Suppressor macrophage (primary cell): ENCODE measurements around the gene MATCAP1.

Experiments used
- DNase-seq, 4 experiments: peaks; one replicate each; pipeline ENCODE4 v3.0.0-alpha.2; 2020 to 2022

The MATCAP1 gene

DNA sequence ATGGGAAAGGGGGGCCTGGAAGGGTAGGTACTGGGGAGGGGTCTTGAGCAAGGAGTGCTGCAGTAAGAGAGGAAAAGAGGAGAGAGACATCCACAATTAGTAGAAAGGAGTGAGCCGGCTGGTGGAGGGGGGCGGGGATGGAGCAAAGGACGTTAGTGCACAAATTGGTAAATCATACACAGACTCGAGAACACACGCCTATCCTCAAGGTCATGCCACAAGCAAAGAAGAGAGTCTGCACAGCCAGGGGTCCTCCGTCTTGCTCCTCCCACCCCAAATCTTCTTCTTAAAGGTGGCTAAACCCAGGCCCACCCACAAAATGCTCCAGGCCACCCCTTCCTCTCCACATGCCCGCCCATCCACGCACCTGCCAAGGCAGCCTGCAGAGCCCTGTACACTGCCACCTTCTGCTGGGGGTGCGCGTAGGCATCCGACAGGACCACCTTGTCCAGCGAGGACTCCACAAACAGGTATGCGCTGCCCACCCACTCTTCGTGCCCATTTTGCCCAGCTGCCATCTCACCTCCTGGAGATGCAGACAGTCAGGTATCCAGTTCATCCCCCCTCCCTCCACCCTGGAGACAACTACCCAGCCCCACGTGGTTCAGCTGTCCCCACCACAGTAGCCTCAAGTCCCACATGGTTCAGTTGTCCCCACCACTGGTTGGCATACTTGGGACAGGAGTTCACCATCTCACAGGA, 27.5 kb downstream of the MATCAP1 start:
- DNase-seq: no peak

DNA sequence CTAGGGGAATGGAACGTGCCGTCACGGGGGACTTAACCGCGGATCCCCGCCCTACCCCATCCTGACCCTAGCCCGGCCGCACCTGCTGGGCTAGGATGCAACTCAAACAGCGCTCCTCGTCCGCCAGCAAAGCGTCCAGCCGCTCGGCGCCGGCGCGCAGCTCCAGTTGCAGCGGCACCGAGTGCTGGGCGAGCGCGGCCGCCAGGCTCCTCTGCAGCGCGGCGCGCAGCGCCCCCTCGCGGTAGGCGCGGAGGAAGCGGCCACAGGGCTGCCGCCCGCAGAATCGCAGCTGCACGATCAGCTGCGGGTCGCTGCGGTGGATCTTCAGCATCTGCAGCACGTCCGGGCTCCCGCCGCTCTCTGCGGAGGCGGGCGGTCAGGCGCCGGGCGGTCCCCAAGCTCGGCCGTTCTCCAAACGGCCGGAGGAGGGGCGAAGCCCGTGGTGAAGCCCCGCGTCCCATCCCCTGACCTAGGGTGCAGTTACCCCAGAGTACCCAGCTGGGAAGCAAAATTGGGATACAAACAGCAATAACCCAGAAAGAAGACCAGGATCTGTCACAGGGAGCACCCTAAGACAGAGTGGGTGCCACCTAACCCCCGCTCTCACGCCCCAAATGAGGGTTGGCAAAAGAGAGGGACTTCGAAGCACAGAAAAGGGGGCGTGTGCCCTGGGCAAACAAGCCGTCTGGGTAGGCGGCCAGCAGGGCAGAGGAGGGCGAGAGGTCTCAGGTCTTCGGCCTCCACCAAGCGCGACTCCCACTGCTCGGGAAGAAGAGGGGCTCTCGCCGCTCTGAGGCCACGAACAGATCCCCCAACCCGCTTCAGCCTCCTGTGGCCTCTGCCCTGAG, 28.2 kb downstream of the MATCAP1 start:
- DNase-seq: peak; percentile 82 to 94 (median 90)

DNA sequence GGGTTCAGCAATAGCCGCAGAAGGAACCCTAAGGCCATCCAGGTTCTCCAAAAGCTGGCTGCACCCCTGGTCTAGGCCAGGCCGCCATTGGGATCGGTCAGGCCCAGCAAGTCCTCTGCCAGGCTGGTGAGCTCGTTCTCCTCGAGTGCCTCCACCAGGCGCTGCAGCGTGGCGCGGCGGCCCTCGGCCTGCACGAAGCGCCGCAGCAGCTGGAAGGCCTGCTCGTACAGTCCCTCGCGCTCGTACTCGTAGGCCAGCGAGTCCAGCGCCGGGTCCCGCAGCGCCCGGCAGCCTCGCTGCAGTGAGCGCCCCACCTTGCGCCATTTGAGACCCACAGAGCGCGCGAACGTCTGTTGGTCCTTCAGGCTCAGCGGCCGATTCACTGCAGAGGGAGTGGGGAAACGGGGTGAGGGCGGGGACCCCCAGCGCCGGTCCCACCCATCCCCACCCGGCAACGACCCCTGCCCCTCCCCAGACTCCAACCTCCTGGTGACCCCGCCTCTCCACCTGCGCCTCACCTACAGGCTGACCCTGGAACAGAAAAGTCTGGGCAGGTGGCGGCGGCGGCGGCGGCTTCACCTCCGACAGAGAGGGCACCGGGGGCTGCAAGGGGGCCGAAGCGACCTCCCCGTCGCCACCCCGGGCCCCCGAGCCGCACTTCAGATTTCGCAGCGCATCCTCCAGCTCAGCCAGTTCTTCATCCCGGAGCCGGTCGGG, 29.0 kb downstream of the MATCAP1 start:
- no peak for DNase-seq

DNA sequence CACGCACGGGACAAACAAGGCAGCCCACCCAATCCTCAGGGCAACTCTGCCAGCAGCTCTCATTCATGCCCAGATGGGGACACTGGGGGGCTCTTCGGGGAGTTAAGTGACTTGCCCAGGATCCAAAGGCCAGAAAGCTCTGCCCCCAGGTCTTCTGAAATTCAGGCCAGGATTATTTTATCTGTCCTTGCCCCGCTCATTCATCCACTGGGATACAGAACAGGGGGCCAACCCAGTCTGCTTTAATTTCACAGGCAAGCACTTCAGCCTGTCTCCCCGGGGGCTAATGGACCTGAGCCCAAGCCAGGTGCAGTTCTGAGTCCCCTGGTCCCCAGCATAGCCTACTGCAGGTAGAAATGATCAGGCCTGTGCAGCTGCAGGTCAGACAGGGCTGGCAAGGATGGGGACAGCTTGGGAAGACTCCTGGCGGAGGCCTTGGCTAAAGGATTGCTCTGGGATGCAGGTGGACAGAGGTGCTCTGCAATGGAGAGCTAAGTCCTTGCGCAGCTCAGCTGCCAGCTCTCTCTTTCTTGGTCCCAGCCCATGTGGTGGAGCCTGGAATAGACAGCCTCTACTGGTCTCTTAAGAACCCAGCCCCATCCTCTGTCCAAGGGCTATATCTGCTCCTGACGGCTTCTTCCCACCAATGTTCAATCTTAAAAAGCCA, 32.2 kb downstream of the MATCAP1 start:
- DNase-seq: peak in 1 of 4 experiments; percentile 17

DNA sequence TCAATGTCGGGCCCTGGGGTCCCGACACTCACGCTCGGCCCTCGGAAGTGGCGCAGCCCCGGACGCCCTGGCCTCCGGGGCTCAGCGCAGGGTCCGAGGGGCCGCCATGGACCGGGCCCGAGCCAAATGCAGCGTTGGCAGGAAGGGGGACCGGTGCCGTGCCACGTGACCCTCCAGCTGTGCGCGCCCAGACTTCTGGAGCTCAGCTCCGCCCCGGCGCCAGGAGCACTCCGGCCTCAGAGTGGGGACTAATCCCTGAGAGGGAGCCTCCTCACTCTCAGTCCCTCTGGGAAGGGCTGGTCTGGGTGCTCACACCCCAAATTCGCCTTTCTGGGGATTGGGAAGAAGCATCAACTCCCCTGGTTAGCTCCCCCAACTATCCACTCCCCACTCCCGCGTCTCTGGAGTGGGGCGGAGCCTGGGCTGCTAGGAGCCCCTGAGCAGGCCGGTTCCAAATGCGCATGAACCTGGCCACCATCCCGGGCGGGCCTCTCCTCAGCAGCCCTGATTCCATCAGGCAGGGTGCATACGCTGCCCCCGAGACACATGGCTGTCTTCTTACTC, 32.8 kb downstream of the MATCAP1 start, which contains the start of gene B3GNT9:
B3GNT9 (minus strand) TSS at position 166 of the 564 bp plus-strand sequence. CDS start 513 bp downstream, outside the sequence.
- peak in 3 of 4 experiments; percentile 38 to 53 (median 43) for DNase-seq

DNA sequence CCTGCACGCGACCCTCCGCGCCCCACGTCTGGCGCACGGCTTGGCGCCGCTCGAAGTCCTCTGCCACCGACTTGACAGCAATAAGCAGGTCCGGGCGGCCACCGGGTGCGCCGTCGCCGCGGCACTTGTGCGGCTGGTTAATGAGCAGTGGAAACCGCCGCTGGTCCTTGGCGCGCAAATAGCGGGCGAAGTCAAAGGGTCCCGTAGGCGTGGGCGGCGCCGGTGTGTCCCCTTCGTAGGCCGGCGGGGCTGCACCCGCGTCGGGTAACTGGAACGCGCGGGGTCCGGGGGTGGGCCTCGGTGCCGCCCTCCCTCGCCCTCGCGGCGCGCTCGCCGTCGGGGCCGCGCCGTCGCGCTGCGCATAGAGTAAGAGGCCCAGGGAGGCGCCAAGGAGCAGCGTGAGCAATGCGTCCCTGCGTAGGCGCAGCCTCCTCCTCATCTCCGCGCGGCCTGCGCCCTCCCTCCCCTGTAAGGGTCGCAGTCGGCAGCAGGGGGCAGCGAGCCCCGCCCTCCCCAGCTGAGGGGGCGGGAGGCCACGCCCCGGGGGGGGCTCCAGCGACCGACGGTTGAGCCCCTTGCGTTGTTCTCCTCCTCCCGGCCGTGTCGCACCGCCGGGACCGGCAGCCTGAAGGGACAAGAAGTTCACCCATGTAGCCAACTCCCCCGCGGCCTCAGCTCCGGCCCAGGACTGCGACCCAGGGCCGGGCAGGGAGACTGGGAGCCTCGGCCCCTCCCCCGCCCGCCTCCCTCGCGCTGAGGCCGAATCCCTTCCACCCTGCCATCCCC, 33.5 kb downstream of the MATCAP1 start:
- peak in 3 of 4 experiments; percentile 45 to 70 (median 61) for DNase-seq

DNA sequence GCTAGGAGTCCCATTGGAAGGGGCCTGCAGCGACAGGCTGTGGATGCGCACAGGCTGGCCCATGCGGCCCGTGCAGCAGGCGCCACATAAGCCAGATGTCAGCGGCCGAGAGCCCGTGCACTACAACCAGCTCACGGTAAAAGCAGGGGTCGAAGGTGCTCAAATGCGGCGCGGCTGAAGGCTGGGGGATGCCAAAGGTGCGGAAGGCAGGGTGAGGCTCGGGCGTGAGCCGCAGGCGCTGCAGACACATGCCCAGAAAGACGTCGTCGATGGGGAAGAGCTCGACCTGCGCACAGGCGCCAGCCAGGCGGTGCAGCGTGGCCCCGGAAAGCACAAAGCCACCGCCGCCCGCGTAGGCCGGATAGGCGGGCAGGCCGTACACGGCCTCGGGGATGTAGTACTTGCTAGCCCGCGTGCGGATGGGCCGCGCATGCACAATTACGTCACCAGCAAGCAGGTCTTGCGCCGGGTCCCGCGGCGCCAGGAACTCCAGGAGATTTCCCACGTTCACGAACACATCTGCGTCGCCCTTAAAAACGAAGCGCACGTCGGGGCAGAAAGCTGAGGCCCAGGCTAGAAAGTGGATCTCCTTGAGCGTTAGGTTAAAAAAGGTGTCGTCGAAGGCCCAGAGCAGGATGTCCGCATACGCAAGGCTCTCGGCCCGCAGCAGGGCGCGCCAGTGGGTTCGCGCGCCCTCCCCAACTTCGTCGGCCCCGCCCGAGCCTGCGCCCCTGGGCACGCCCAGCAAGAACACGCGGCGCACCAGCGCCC, 34.3 kb downstream of the MATCAP1 start:
- DNase-seq: no peak

DNA sequence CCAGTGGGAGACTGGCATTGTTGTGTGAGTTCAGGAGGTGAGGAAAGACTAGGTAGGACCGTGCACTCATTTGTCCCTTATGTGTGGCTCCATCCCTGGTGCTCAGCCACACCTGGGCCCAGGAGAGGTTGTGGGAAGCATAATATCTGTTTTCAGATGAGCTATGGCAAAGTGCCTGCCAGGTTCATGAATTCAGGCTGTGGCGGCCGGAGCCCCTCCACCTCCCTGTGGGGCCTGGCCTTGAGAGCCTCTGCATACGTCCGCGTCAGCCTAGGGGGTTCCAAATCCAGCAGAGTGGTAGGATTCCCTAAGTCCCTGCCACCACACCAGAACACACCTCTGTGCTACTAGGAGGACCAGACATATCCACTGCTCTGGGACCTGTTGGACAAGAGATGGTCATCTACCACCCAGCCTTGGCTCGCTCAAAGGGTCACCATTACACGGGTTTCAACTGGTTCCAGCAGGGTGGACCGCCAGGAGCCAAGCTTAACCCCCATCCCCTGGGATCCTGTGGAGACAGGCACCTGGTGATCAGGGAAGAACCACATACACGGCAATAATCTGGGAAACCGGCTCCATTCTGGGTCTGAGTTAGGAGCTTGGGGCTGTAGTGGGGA, 35.0 kb downstream of the MATCAP1 start:
- DNase-seq: no peak

DNA sequence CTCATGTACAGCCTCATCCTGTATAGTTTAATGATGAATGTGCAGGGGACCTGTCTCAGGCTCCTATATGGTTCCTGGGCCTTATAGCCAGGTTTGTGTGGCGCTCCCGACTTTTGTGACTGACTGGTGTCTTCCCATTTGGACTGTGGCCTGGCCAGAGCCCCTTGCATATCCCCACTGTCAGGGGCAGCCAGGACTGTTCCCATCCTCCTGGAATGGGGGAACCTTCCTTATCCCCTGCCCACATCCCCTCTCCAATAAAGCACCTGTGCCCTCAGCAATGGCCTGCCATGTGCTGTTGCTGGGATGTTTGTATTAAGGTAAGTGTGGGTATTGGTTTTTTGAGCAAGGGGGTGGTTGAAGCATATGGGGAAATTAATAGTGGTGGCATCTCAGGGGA, 35.5 kb downstream of the MATCAP1 start:
- no peak for DNase-seq

DNA sequence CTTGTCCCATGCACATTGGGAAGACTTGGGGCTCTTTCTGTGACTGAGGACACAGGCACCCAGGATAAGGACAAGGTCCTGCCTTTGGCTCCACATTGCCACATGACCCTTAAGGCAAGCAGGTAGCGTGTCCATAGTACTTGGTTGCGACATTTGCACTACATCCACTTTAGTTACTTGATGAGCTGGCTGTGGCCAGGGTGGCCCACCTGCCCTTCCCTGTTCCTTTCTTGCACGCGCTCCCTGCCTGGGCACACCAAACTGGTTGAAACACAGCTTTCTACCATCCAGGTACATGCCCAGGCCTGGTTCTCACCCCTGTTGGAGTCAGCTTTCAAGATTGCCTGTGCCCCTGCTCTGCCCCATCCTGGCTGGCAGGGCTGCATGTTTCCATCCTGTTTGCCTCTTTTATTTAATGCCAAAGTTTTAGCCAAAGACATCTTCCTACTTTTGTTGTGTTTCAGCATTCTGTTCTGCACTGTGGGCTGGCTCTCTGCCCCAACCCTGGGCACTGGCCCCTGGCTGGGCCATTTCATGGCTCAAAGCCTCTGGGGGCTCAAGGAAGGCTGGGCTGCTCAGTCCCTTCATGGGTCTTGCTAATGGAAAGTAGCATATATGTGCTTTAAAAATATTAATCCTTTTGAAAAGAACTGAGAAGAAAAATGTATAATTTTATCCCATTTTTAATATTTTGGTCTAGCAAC, 36.2 kb downstream of the MATCAP1 start:
- DNase-seq: no peak

DNA sequence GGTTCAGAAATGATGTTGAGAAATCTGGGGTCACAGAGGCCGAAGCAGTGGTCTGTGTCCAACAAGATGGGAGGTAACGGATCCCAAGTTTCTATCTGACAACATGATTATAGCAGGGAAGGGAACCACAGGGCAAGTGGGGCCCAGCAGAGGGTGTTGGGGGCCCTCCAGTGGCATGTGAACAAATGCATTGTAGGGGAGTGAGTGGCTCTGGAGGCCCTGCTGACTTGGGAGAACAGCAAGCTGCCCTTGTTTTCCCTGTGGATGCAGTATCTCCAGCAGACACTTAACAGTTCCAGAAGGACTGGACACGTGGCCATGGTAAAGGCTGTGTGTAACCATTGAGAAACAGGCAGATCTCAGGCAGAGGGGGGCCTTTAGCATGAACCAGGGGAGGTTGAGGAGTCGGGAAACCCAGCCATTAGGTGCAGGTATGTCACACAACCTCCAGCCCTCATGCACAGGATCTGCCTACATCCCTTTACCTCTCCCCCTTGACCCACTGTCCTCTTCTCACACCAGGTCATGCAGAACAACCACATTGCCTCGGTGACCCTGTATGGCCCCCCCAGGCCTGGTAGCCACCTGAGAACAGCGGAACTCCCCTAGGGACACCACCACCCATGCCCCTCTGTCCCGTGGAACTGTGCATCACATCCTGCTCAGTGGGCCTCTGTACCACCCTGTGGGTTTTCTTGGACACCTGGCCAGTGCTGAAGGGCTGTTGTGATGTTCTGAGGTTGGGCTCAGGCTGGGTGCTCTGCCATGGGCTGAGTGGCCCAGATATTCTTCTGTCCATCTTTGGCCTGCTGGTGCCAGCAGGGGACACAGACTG, 37.0 kb downstream of the MATCAP1 start:
- DNase-seq: no peak

DNA sequence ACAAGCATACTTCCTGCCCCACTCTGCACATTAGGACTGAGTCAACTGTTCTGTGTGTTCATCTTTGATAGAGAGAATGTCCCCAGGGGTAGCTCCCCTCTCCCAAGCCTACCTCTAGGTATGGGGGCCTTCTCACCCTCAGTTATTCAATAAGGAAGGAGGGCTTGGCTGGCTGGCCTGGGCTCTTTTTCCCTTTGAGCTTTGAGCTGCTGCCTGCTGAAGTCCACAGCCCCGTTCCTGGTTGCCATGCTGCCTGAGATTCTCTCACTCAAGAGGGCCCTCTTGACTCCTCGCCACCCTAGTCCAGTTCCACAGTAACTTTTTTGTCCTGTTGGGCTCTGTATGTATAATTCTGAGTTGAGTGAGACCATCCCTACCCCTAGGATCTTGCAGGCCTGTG, 38.0 kb downstream of the MATCAP1 start:
- no peak for DNase-seq

DNA sequence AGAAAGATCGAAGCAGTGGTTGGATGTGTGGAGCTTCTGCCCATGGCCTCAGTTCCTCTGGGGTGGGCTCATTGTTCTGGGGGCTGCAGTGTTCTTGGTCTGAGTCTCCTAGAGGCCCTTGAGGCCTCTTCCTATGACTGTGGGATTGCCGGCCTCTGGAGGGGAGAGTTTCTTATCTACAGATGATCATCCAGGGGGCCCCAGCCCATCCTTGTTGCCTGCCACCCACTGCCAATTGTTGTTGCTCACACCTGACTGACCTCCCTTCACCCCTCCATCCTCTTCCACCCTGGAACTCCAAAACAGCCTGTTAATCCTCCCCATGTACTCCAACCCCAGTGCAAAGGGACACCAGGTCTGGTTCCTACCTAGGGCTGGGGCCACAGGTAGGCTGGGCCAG, 38.8 kb downstream of the MATCAP1 start:
- DNase-seq: no peak

DNA sequence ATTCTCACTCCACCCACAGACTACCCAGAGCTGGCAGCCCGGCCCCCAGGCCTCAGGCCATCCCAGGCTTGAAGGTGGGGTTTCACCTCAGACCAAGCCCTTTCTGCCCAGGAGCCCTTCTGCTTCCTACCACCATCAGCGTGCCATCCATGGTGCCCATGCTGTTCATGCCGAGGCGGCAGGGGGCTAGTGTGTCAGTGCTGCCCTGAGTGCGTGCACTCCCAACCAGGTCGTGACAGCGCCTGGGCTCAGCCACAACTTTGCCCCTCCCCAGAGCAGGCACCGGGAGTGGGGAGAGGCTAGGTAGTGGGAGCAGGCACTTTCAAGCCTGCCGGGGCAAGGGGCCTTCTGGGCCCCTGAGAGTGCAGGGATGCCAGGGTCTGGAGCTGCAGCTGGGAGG, 41.4 kb downstream of the MATCAP1 start:
- DNase-seq: no peak

DNA sequence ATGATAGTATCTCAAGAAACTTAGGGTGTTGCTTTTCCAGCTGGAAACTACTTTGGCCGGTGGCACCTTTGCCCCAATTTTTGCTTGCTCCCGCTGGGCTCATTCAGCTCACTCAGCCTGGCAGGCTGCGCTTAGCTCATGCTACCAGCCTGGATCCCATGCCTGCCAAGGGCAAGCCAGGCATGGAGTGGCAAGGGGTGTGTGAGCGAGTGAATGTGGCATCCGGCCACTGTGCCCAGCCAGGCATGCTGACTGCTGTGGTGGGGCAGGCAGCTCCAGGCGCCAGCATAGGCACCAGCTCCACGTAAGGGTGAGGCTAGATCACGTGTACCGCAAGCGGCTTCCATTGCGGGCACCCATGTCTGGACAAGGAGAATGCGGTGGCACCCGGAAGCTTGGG, 42.4 kb downstream of the MATCAP1 start:
- DNase-seq: no peak

DNA sequence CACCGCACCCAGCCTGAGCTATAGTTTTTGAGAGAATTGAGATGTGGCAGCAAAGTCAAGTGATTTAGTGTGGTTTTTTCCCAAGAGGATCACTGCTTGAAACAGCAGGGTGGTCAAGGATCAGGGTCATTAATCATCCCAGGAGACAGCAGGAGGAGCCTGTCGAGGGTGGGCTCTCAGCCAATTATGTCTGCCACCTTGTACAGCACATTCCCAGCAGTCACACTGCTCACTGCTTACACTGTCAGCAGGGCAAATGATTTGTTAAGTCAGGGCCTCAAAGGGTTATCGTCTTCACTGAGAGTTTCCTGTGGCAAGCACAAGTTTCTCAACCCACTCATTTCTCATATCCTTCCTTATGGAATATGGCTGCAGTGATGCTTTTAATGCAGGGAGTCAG, 46.2 kb downstream of the MATCAP1 start:
- DNase-seq: no peak

DNA sequence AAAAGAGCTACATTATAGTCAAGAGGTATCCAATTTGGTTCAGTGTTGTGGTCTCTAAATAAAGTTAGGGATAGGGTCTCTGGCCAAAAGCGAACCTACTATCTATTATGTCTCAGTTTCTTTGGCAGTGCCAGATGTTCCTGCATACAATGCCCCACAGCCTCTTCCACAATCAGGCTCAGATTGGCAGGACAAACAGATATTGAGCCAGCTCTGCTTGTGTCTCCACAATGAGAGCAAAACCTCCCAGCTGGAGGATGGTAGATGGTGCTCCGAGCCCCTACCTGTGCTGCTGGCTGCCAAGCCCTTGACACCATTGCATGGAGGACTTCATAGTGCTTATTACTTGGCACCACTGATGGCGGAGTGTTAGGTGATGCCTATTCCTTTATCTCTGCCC, 54.3 kb downstream of the MATCAP1 start:
- DNase-seq: no peak

DNA sequence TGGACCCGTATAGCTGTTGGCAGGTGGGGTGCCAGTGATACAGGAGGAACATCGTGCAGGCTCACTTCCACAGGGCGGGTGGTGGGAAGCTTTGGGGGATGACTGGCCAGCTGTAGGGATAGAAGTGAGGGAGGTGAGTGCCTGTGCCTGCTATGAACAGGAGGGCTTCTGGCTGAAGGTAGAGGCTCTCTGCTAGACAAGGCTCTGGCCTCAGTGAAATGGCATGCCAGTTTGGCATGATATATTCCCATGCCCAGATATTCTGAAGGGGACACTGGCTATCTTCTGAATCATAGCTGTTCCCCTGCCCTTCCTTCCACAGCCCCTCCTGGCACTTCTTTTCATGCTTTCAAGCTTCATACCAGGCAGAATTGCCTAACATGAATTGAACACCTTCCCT, 54.9 kb downstream of the MATCAP1 start:
- DNase-seq: no peak

DNA sequence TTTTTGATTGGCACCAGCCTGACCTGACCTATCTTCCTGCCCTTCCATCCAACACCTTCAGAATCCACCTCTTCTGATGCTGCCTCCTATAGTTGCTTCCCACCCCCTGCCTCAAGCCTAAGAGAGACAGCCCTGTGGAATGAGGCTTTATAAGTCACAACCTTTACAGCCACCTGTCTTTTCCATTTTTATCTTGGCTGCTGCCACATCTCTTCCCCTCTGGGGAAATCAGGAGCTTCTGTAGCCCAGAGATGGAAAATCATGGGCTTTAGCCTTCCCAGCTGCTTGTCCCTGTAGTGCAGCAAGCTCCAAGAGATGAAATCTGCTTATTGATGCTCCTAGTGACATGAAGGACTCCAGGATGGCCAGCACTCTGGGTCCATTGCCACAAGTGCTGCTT, 55.3 kb downstream of the MATCAP1 start:
- no peak for DNase-seq
